ENCODE measurements around the gene NINJ1.

NINJ1 gene

DNA sequence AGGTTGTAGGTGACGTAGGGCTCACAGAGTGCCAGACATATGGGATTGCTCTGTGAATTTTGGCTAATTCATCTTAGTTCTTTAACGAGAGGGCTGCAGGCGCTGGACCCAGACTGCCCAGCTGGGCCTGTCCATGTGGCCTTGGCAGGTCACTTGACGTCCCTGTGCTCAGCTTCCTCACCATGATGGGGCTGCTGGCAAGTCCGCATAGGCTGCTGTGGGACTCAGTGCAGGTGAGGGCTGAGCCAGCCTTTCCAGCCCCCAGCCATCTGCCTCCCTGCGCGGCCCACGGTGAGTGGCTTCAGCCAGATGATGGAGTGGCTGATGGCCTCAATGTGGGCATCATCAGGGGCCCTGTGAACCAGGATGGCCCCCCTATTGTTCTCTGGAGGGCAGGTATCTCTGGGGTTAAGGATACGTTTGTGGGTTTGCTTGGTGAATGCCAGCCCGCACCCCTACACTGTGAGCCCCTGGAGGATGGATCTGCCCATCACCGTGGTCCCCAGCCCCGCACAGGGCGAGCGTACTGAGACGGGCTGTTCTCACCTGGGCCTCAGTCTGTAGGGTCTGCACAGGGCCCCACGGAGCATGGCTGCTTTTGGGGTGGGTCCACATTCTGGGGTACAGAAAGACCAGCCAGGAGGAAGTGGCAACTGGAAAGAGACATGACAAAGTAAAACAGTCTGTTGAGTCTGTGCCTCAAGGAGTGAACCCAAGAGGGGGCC is 34.3 kb downstream of the NINJ1 start:
- Histone ChIP-seq H3K36me3 (ENCODE audit: control insufficient read depth, insufficient read depth, low read length) (no peaks in the 10 kb centered on the region; the same call in 1 of the 2 replicates), H3K4me1 (ENCODE audit: control insufficient read depth, insufficient read depth, low read length) (no peaks in the 10 kb centered on the region; the same call in 1 of the 2 replicates), H3K27ac (ENCODE audit: low read length) (no peak overlapping the region), H3K4me3 (ENCODE audit: low read length) (no peak overlapping the region), H3K27me3 (ENCODE audit: control insufficient read depth, insufficient read depth, low read length) (no peaks in the 10 kb centered on the region), H3K9me3 (ENCODE audit: control insufficient read depth, insufficient read depth, low read length) (no peaks in the 10 kb centered on the region)
- no peak for DNase-seq (ENCODE audit: low read depth, low spot score)
- WGBS (ENCODE audit: insufficient coverage, insufficient read length), result no CpG with 5 or more reads among the region's 16 CpGs

DNA sequence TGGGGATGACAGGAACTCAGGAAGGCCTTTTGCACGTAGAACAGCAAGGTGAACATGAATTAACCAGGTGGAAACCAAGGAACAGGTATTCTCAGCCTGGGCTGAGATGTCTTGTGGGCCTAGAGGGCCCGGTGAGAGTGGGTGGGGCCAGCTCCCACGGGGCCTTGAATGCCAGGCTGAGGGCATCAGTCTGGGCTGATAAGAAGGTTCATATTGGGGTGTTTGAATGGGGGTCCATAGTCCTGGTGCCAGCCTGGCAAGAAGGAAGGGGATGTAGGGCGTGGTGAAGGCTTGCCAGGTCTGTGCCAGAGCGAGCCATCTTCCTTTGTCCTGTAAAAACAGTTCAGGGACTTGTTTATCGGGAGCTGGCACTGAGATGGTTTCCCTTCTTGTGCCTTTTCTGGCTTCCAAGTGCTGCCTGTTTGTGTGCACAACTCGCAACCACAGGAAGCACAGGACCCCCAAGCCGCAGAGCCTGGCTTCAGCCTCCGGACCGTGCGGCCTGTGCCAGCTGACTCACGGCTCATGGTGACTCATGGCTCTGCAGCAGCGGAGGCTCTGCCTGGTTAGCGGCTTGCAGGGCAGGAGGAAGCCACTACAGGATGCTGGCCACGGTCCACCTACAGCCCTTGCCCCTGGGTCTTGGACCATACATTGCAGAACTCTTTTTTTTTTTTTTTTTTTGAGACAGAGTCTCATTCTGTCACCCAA is 35.7 kb downstream of the NINJ1 start:
- Histone ChIP-seq H3K27ac (ENCODE audit: low read length) (no peak overlapping the region), H3K36me3 (ENCODE audit: control insufficient read depth, insufficient read depth, low read length) (no peaks in the 10 kb centered on the region; the same call in 1 of the 2 replicates), H3K27me3 (ENCODE audit: control insufficient read depth, insufficient read depth, low read length) (no peaks in the 10 kb centered on the region), H3K4me1 (ENCODE audit: control insufficient read depth, insufficient read depth, low read length) (no peaks in the 10 kb centered on the region; the same call in 1 of the 2 replicates), H3K4me3 (ENCODE audit: low read length) (no peak overlapping the region), H3K9me3 (ENCODE audit: control insufficient read depth, insufficient read depth, low read length) (no peaks in the 10 kb centered on the region)
- DNase-seq (ENCODE audit: low read depth, low spot score), result no peak
- WGBS (ENCODE audit: insufficient coverage, insufficient read length), result no CpG with 5 or more reads among the region's 15 CpGs

DNA sequence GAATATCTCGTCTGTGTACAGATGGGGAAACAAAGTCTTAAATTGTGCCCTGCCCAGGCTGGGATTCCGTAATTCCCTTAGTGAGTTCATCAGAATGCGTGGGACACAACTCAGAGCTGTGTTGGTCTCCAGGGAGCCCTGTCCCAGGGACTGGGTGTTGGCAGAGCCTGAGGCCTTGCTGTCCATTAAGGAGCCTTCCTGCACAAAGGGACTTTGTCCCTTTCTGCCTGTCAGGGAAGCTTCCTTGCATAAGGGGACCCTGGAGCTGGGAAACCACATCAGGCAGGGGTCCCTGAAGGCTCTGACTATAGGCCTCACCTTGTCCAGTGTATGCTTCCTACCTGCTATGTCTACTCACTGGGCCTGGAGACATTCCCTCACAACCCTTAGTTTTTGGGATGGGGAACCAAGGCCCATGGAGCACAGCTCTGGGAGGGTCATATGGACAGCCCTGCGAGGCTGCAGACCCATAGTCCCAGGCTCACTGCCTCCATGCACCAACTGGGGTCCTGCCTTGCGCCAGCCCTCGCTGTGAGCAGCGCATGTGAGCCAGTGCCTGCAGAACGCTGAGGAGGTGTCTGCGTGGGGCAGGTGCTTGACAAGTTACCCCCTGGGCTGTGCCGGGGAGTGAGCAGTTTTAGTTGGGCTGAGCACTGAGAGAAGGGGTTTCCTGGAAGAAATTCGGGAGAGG is 36.4 kb downstream of the NINJ1 start:
- Histone ChIP-seq H3K4me3 (ENCODE audit: low read length) (no peak overlapping the region), H3K36me3 (ENCODE audit: control insufficient read depth, insufficient read depth, low read length) (no peaks in the 10 kb centered on the region; the same call in 1 of the 2 replicates), H3K27ac (ENCODE audit: low read length) (no peak overlapping the region), H3K27me3 (ENCODE audit: control insufficient read depth, insufficient read depth, low read length) (no peaks in the 10 kb centered on the region), H3K9me3 (ENCODE audit: control insufficient read depth, insufficient read depth, low read length) (no peaks in the 10 kb centered on the region), H3K4me1 (ENCODE audit: control insufficient read depth, insufficient read depth, low read length) (no peaks in the 10 kb centered on the region; the same call in 1 of the 2 replicates)
- DNase-seq (ENCODE audit: low read depth, low spot score), result no peak
- WGBS (ENCODE audit: insufficient coverage, insufficient read length), result no CpG with 5 or more reads among the region's 11 CpGs

DNA sequence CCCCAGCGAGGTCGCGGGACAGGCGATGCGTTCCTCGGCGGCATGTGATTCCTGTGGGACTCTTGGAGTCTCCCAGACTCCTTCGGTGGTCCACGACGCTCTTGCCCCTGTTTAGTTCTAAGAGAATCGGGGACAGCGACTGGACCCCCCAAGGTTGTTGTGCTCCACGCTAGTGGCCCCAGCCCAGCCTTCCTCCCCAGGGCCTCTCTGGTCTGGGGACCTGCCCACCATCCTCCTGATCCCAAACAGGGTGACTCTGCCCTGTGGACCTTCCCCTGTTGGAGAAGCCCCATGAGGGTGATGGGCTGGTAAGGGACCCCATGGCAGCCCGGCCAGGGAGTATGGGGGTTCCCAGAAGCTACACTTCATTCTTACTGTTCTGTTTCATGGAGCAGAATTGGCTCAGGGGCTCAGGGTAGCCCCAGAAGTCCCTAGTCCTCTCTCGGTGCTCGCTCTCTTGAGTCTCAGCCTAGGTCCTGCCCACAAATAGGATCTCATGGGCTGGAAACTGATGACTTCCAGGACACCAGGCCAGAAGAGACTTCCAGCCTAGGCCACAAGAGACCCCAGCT is 37.2 kb downstream of the NINJ1 start:
- DNase-seq (ENCODE audit: low read depth, low spot score), result no peak
- Histone ChIP-seq H3K9me3 (ENCODE audit: control insufficient read depth, insufficient read depth, low read length) (no peaks in the 10 kb centered on the region), H3K4me1 (ENCODE audit: control insufficient read depth, insufficient read depth, low read length) (no peaks in the 10 kb centered on the region; the same call in 1 of the 2 replicates), H3K27ac (ENCODE audit: low read length) (no peak overlapping the region), H3K36me3 (ENCODE audit: control insufficient read depth, insufficient read depth, low read length) (no peaks in the 10 kb centered on the region; the same call in 1 of the 2 replicates), H3K4me3 (ENCODE audit: low read length) (peak overlapping the region; percentile 90; the same call in 1 of the 2 replicates), H3K27me3 (ENCODE audit: control insufficient read depth, insufficient read depth, low read length) (no peaks in the 10 kb centered on the region)
- WGBS (ENCODE audit: insufficient coverage, insufficient read length), result no CpG with 5 or more reads among the region's 16 CpGs

DNA sequence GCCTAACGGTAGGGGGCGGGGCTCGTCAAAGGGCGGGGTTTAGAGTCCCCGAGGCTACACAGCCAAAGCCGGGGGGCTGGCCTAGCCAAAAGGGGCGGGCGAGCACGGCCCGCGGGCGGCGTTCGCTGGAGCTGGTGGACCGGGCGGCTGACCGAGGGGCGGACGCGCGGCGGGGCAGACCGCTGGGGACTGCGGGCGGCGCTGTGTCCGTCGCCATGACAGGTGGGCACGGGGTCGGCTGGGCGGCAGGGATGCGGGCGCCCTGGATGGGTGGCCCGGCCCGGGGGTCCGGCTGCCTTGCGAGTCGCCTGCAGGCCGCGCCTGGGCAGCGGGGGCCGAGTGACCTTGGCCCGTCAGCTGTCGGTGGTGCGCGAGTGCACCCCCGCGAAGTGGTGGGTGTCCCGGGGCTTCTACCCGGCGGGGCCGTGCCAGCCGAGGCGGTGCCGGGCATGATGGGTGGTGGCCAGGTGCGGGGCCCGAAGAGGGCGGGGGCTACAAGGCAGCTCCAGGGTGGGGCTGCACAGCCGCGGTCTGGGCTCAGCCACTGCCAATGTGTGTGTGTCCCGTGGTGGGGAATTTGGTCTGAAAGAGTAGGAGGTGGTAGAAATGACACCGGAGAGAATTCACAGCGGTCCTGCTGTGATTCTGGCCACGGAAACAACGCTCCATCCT is 37.8 kb downstream of the NINJ1 start, which contains the start of gene CARD19:
Gene CARD19, plus strand, starts transcription at position 87 of the 672 bp plus-strand sequence. Its CDS starts 129 bp downstream, at position 216.
- Histone ChIP-seq H3K4me3 (ENCODE audit: low read length) (peak within 1 kb of the TSS; percentile 90), H3K36me3 (ENCODE audit: control insufficient read depth, insufficient read depth, low read length) (no peaks in the 10 kb centered on the region; the same call in 1 of the 2 replicates), H3K9me3 (ENCODE audit: control insufficient read depth, insufficient read depth, low read length) (no peaks in the 10 kb centered on the region), H3K27ac (ENCODE audit: low read length) (no peak within 1 kb of the TSS), H3K4me1 (ENCODE audit: control insufficient read depth, insufficient read depth, low read length) (no peaks in the 10 kb centered on the region; the same call in 1 of the 2 replicates), H3K27me3 (ENCODE audit: control insufficient read depth, insufficient read depth, low read length) (no peaks in the 10 kb centered on the region)
- no CpG with 5 or more reads among the region's 65 CpGs for WGBS (ENCODE audit: insufficient coverage, insufficient read length)
- DNase-seq (ENCODE audit: low read depth, low spot score), result no peak

DNA sequence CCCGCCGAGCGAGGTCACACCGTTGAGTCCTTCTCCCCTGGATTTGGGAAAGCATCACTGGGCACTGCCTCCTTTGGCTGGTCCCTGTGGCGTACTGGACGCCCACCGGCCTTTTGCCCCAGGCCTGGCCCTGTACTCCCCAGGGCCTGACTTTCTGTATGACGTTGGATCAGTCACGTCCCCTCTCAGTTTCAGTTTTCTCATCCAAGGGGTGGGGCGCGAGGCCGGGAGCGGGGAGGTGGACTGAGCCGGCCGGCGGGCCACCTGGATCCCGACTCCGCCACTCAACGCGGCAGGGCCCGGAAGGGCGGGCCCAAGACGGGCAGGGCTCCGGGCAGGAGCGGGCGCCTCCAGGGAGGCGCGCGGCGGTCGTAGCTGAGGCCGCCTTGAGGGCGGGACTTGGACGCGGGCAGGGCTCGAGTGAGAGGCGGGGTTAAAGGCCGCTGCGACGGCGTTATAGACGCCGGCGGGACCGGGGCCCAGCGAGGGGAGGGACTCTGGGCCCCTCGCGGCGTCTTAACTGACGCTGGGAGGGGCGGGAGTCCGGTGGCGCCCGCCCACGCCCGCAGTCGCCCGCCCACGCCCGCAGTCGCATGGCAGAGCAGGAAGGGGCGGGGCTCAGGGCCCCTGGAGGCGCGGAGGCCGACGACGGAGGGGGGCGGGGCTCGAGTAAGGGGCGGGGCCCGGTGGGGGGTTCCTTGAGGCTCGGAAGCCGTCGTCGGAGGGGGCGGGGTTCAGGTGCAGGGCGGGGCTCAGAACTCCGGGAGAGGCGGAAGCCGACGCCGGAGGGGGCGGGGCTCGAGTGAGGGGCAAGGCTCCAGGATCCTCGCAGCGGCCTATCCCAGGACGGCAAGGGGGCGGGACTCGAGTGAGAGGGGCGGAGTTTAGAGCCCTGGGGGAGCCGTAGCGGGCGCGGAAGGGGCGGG is 38.6 kb downstream of the NINJ1 start:
- WGBS (ENCODE audit: insufficient coverage, insufficient read length), result no CpG with 5 or more reads among the region's 95 CpGs
- DNase-seq (ENCODE audit: low read depth, low spot score), result peak; percentile 89
- no peaks in the 10 kb centered on the region for H3K27me3 ChIP-seq (ENCODE audit: control insufficient read depth, insufficient read depth, low read length)
- H3K9me3 ChIP-seq (ENCODE audit: control insufficient read depth, insufficient read depth, low read length), result no peaks in the 10 kb centered on the region
- H3K27ac ChIP-seq (ENCODE audit: low read length), result no peak overlapping the region
- H3K4me1 ChIP-seq (ENCODE audit: control insufficient read depth, insufficient read depth, low read length), result no peaks in the 10 kb centered on the region; the same call in 1 of the 2 replicates
- H3K4me3 ChIP-seq (ENCODE audit: low read length), result peak overlapping the region; percentile 24; the same call in 1 of the 2 replicates
- no peaks in the 10 kb centered on the region; the same call in 1 of the 2 replicates for H3K36me3 ChIP-seq (ENCODE audit: control insufficient read depth, insufficient read depth, low read length)

DNA sequence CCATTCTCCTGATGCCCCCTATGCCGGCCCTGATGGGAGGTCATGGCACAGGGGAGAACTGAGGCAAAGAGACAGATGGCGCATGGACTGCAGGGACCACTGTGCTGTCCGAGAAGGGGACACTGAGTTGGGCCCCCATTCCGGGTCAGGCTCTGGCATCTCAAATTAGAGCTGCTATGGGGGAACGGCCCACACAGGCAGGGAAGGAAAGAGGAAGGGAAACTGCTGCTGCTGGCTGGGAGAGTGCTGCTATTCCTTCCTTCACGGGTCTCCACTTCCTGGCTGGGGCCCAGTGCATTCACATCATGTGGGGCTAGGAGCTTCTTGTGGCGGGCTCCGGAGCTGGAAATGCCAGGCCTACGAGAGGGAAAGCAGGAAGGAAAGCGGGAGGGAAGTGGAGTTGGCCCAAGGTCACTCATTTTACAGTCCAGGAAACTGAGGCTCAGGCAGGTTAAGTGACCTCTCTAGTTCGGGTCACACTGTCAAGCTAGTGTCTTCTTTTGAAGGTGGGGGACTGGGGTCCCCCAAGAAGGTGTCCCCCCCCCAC is 39.3 kb downstream of the NINJ1 start:
- Histone ChIP-seq H3K27me3 (ENCODE audit: control insufficient read depth, insufficient read depth, low read length) (no peaks in the 10 kb centered on the region), H3K4me3 (ENCODE audit: low read length) (peak overlapping the region; percentile 24; the same call in 1 of the 2 replicates), H3K36me3 (ENCODE audit: control insufficient read depth, insufficient read depth, low read length) (no peaks in the 10 kb centered on the region; the same call in 1 of the 2 replicates), H3K9me3 (ENCODE audit: control insufficient read depth, insufficient read depth, low read length) (no peaks in the 10 kb centered on the region), H3K4me1 (ENCODE audit: control insufficient read depth, insufficient read depth, low read length) (no peaks in the 10 kb centered on the region; the same call in 1 of the 2 replicates), H3K27ac (ENCODE audit: low read length) (no peak overlapping the region)
- no CpG with 5 or more reads among the region's 11 CpGs for WGBS (ENCODE audit: insufficient coverage, insufficient read length)
- no peak for DNase-seq (ENCODE audit: low read depth, low spot score)

DNA sequence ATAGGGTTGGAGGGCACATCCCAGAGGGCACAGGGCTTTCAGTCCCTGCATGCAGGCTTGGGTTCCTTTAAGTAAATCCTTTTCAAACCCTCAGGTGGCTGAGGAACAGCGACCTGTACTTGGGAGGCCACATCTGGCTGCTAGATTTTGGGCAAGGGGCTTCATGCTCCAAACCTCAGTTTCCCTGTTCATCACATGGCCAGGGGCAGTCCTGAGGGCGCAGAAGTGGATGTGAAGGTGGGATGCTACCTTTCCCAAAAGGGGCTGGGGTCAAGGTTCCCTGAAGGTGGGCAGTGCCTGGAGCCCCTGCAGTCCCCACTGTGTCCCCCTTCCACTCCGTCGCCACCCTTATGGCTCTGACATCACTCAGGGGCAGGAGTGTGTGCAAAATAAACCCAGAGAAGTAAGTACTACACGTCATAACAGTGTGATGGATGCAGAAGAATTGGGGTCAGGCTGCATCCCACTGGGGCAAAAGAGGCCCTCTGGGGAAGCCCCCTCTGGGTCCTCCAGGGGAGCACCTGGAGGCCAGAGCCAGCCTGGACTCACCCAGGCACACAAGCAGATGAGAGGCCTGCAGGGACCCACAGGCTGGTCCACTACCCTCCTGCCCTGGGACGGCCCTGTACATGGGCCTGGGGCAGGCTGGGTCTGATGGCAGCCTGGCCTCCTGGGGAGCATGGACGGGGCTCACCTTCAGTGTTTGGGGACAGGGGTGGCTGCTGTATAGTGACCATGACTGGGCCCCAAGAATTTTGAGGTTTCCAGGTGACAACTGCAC is 40.0 kb downstream of the NINJ1 start:
- no peaks in the 10 kb centered on the region for H3K9me3 ChIP-seq (ENCODE audit: control insufficient read depth, insufficient read depth, low read length)
- no peaks in the 10 kb centered on the region; the same call in 1 of the 2 replicates for H3K36me3 ChIP-seq (ENCODE audit: control insufficient read depth, insufficient read depth, low read length)
- no peak overlapping the region for H3K4me3 ChIP-seq (ENCODE audit: low read length)
- WGBS (ENCODE audit: insufficient coverage, insufficient read length), result no CpG with 5 or more reads among the region's 7 CpGs
- no peak overlapping the region for H3K27ac ChIP-seq (ENCODE audit: low read length)
- no peaks in the 10 kb centered on the region; the same call in 1 of the 2 replicates for H3K4me1 ChIP-seq (ENCODE audit: control insufficient read depth, insufficient read depth, low read length)
- no peaks in the 10 kb centered on the region for H3K27me3 ChIP-seq (ENCODE audit: control insufficient read depth, insufficient read depth, low read length)
- DNase-seq (ENCODE audit: low read depth, low spot score), result no peak

Measured in iPS DF 6.9 (cell line).